GM12878 (cell line): ENCODE measurements around the gene CALHM4. TPM values are rescaled to one million over a fixed set of nuclear protein-coding genes. Genes with fewer than 3 reads are reported as not detected.
A peak's percentile ranks its signal among the peaks of the same experiment; 100 is the strongest.

Experiments
- ATAC-seq: fragments of 200-7000 bp; cut with Tn5 transposase; 3 replicates; pipeline ENCODE4 v1.9.1; 2020; ENCODE audit warnings: mild to moderate bottlenecking, moderate library complexity
- BruUV-seq: library from RNA; stranded (reverse); fragments of 400-500 nt; replicated peaks from 2 replicates; lab custom pipeline; 2021; lab: Mats Ljungman, UMichigan
- CTCF ChIA-PET: fragments of 300-600 bp; sonication (Branson Sonifier 250); formaldehyde crosslinking; extraction: SDS; loops from one replicate; lab custom pipeline; 2021; ENCODE audit warnings: inconsistent platforms; lab: Yijun Ruan, JAX
- POLR2A ChIA-PET: fragments of 350-600 bp; formaldehyde crosslinking; extraction: SDS; loops from one replicate; lab custom pipeline; 2021; ENCODE audit warnings: inconsistent platforms; lab: Charles Lee
- RAD21 ChIA-PET: fragments of 300-600 bp; sonication (Branson Sonifier 250); formaldehyde crosslinking; loops from one replicate; lab custom pipeline; 2023; ENCODE audit warnings: antibody characterized with exemption; ENCODE audit not compliant: unreplicated experiment; lab: Charles Lee
- SMC1A ChIA-PET: fragments of 300-600 bp; sonication (Branson Sonifier 250); formaldehyde crosslinking; loops from one replicate; lab custom pipeline; 2023; ENCODE audit not compliant: unreplicated experiment, uncharacterized antibody; lab: Charles Lee
- DNase-seq: peaks from one replicate; pipeline ENCODE4 v3.0.0-alpha.2; 2011; ENCODE audit warnings: low read depth, low spot score
- FAIRE-seq: peaks from 3 replicates; lab custom pipeline; 2011; peaks lifted over from hg19 to GRCh38; lab: Jason Lieb, UNC
- H2AFZ ChIP-seq: 2 replicates; pipeline ENCODE4 v1.6.0; 2011; ENCODE audit warnings: low read depth, low read length, control low read depth; ENCODE audit not compliant: control insufficient read depth
- H3K27ac ChIP-seq: 2 replicates; pipeline ENCODE4 v1.5.1; 2011; ENCODE audit warnings: control low read depth; ENCODE audit not compliant: control insufficient read depth, insufficient read depth
- H3K27me3 ChIP-seq, 2 experiments: replicated peaks in 1 of 2; 2 replicates each; pipeline versions ENCODE4 v1.6.0 to v1.6.1; 2011; ENCODE audit warnings: low read length in 1 of 2; ENCODE audit not compliant: control insufficient read depth in 2 of 2, insufficient read depth in 2 of 2
- H3K36me3 ChIP-seq, 2 experiments: 2 replicates each; pipeline ENCODE4 v1.5.1; 2011; ENCODE audit warnings: low read length in 1 of 2; ENCODE audit not compliant: control insufficient read depth in 2 of 2, insufficient read depth in 2 of 2
- H3K4me1 ChIP-seq: 2 replicates; pipeline ENCODE4 v1.6.1; 2011; ENCODE audit warnings: mild to moderate bottlenecking, low read length, moderate library complexity, mixed read lengths; ENCODE audit not compliant: control insufficient read depth, insufficient read depth
- H3K4me2 ChIP-seq: 2 replicates; pipeline ENCODE4 v1.6.0; 2011; ENCODE audit warnings: control low read depth; ENCODE audit not compliant: control insufficient read depth, insufficient read depth
- H3K4me3 ChIP-seq: fragments of 200-600 bp; sonication (generic); 2 replicates; pipeline ENCODE4 v1.5.1; 2016
- H3K79me2 ChIP-seq: 2 replicates; pipeline ENCODE4 v1.6.0; 2011; ENCODE audit warnings: low read length; ENCODE audit not compliant: control insufficient read depth, insufficient read depth
- H3K9ac ChIP-seq: 2 replicates; pipeline ENCODE4 v1.8.0; 2011; ENCODE audit warnings: low read length, control low read depth, mixed read lengths; ENCODE audit not compliant: control insufficient read depth, insufficient read depth
- H3K9me3 ChIP-seq: replicated peaks from 3 replicates; pipeline ENCODE4 v1.5.1; 2011; ENCODE audit warnings: mild to moderate bottlenecking, low read length; ENCODE audit not compliant: control insufficient read depth, insufficient read depth
- H4K20me1 ChIP-seq: 2 replicates; pipeline ENCODE4 v1.6.0; 2011; ENCODE audit not compliant: control insufficient read depth, insufficient read depth
- ATF3 ChIP-seq: IDR thresholded peaks from 2 replicates; pipeline ENCODE4 v1.6.1; 2011; ENCODE audit warnings: low read depth, mild to moderate bottlenecking, low read length, moderate library complexity, borderline replicate concordance; ENCODE audit errors: extremely low read depth
- CHD2 ChIP-seq: IDR thresholded peaks from 2 replicates; pipeline ENCODE4 v1.6.1; 2011; ENCODE audit warnings: low read depth, low read length, improper control_type of control experiment, borderline replicate concordance
- EZH2 ChIP-seq: IDR thresholded peaks from 2 replicates; pipeline ENCODE4 v1.6.1; 2012; ENCODE audit warnings: low read depth, mild to moderate bottlenecking, control low read depth, inconsistent platforms, low read length, borderline replicate concordance; ENCODE audit not compliant: control insufficient read depth
- MTA3 ChIP-seq: IDR thresholded peaks from 2 replicates; pipeline ENCODE4 v1.6.1; 2012; ENCODE audit warnings: low read length, inconsistent platforms, borderline replicate concordance
- NR2C1 ChIP-seq: fragments of 450-650 bp; IDR thresholded peaks from 2 replicates; pipeline ENCODE4 v1.6.1; 2017; ENCODE audit warnings: antibody characterized with exemption, mild to moderate bottlenecking, moderate library complexity
- RFX5 ChIP-seq: IDR thresholded peaks from 2 replicates; pipeline ENCODE4 v1.6.1; 2011; ENCODE audit warnings: low read depth, low read length, improper control_type of control experiment
- YY1 ChIP-seq: IDR thresholded peaks from 2 replicates; pipeline ENCODE4 v1.6.1; 2011; ENCODE audit warnings: low read depth, mild to moderate bottlenecking, low read length
- ZBED1 ChIP-seq: IDR thresholded peaks from 2 replicates; pipeline ENCODE4 v1.6.1; 2016; ENCODE audit warnings: borderline replicate concordance
- WGBS: methylation state at CpG from one replicate; pipeline ENCODE4 v1.1.6; 2016; ENCODE audit warnings: low lambda C conversion rate; ENCODE audit not compliant: insufficient replicate concordance, insufficient coverage; ENCODE audit errors: missing lambda C conversion rate; 5-methylcytosine and 5-hydroxymethylcytosine counted together
- in situ Hi-C: fragments of 300-500 bp; cut with MboI; formaldehyde crosslinking; loops from 9 replicates; pipeline ENCODE4 v1.14.3; 2018; ENCODE audit warnings: mixed read lengths
- intact Hi-C: fragments of 100-400 bp; cut with micrococcal nuclease; formaldehyde crosslinking; loops from one replicate; pipeline ENCODE4 v1.14.2; 2022; ENCODE audit not compliant: unreplicated experiment
- polyA plus RNA-seq, 11 experiments: library from polyadenylated mRNA; depleted of rRNA in 4 of 11; unstranded in 6 of 11; stranded (reverse) in 5 of 11; fragments of >200 nt; fragmentation: Nextera tagmentation in 4 of 11; fragmentation: Illumina TruSeq in 1 of 11; extraction: Ambion mirVana in 4 of 11; extraction: Trizol in 1 of 11; gene quantifications; 1 replicate in 1 of 11; 2 replicates in 10 of 11; pipeline versions ENCODE4 v1.2.1 to v1.2.3, GENCODE V29; 2011 to 2016; ENCODE audit warnings: inconsistent platforms in 2 of 11, missing spikeins in 2 of 11, low read depth in 1 of 11
- total RNA-seq, 4 experiments: library from RNA; depleted of rRNA in 3 of 4; stranded (reverse); fragments of >200 nt in 3 of 4; fragmentation: Illumina TruSeq in 1 of 4; extraction: Trizol in 1 of 4; gene quantifications; 2 replicates each; pipeline versions ENCODE4 v1.2.1 to v1.2.3, GENCODE V29; 2013 to 2021
- TF ChIP-seq, protein P1 (sequence below): fragments of 450-650 bp; conservative IDR thresholded peaks from 2 replicates; pipeline ENCODE4 v1.6.1; 2017; ENCODE audit warnings: mild to moderate bottlenecking, moderate library complexity
- TF ChIP-seq, protein P2 (sequence below): fragments of 450-650 bp; IDR thresholded peaks from 2 replicates; pipeline ENCODE4 v1.6.1; 2018; ENCODE audit warnings: borderline replicate concordance, mild to moderate bottlenecking; ENCODE audit not compliant: partially characterized antibody

The CALHM4 gene
- total and polyA plus RNA-seq, 10 of the 15 experiments (the other 5 are each of a cell fraction or from before 2014, with no cell fraction given), result not detected

- CTCF ChIA-PET, result interaction anchor here (1.4 to 1.8 kb wide), 3 partner anchors 12 to 260 kb away, joined by 4 to 6 read pairs (median 5); no protein-coding TSS in a partner anchor
- SMC1A ChIA-PET, result no interaction called here
- no peak overlapping the region for H3K9ac ChIP-seq
- BruUV-seq, result no TSS peak
- no peaks in the 10 kb centered on the region for H3K9me3 ChIP-seq
- POLR2A ChIA-PET, result no interaction called here
- DNase-seq (no peak), FAIRE-seq (no peak), ATAC-seq (0 out of 3 replicates have a peak, but pooled peaks have one; percentile 27)
- H2AFZ ChIP-seq, result no peak overlapping the region
- intact Hi-C loops (no loop called here), in situ Hi-C loops (no loop called here)
- H3K27me3 ChIP-seq, result no peaks in the 10 kb centered on the region; a peak in 1 of 4 replicates
- H3K79me2 ChIP-seq, result no peaks in the 10 kb centered on the region
- H3K36me3 ChIP-seq, result no peaks in the 10 kb centered on the region
- H3K27ac ChIP-seq, result no peak overlapping the region
- no peak overlapping the region for H3K4me2 ChIP-seq
- H3K4me3 ChIP-seq, result no peak overlapping the region
- 53% methylated on average over 3 of the region's 3 CpGs for WGBS
- no peaks in the 10 kb centered on the region for H4K20me1 ChIP-seq
- TF ChIP-seq ATF3 (no peak), EZH2 (no peak), CHD2 (no peak), YY1 (no peak), NR2C1 (no peak), ZBED1 (no peak), MTA3 (no peak), RFX5 (no peak)
- TF ChIP-seq, protein P1, sequence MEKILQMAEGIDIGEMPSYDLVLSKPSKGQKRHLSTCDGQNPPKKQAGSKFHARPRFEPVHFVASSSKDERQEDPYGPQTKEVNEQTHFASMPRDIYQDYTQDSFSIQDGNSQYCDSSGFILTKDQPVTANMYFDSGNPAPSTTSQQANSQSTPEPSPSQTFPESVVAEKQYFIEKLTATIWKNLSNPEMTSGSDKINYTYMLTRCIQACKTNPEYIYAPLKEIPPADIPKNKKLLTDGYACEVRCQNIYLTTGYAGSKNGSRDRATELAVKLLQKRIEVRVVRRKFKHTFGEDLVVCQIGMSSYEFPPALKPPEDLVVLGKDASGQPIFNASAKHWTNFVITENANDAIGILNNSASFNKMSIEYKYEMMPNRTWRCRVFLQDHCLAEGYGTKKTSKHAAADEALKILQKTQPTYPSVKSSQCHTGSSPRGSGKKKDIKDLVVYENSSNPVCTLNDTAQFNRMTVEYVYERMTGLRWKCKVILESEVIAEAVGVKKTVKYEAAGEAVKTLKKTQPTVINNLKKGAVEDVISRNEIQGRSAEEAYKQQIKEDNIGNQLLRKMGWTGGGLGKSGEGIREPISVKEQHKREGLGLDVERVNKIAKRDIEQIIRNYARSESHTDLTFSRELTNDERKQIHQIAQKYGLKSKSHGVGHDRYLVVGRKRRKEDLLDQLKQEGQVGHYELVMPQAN, result no peak
- TF ChIP-seq, protein P2, sequence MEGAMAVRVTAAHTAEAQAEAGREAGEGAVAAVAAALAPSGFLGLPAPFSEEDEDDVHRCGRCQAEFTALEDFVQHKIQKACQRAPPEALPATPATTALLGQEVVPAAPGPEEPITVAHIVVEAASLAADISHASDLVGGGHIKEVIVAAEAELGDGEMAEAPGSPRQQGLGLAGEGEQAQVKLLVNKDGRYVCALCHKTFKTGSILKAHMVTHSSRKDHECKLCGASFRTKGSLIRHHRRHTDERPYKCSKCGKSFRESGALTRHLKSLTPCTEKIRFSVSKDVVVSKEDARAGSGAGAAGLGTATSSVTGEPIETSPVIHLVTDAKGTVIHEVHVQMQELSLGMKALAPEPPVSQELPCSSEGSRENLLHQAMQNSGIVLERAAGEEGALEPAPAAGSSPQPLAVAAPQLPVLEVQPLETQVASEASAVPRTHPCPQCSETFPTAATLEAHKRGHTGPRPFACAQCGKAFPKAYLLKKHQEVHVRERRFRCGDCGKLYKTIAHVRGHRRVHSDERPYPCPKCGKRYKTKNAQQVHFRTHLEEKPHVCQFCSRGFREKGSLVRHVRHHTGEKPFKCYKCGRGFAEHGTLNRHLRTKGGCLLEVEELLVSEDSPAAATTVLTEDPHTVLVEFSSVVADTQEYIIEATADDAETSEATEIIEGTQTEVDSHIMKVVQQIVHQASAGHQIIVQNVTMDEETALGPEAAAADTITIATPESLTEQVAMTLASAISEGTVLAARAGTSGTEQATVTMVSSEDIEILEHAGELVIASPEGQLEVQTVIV, result no peak
- H3K4me1 ChIP-seq, result no peaks in the 10 kb centered on the region
- RAD21 ChIA-PET, result no interaction called here
These were observed 24.8 kb upstream of the CALHM4 start for GRCh38 chr6:116528780-116529179.
